ENCODE measurements around the gene MS4A5. TPM values are rescaled to one million over a fixed set of nuclear protein-coding genes. Genes with fewer than 3 reads are reported as not detected.

MS4A5 gene
- total RNA-seq, 2 donors from 2014 or later: not detected

DNA sequence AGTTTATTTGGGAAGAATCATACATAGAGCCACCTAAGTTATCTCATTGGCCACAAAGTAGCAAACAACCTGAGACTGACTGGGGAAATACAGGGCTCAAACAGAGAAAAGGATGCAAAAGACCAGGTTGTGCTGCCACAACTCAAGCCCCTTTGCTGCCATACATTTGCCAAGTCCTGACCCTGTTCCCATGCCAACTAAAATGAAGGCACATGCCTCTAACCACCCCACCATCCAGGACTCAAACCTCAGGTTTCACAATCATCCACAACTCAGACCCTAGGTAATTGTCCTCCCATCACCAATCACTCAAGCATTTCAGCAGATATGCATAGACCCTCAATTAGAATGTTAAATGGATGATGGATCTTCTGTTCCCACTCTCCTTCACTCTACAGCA, 24.8 kb downstream of the MS4A5 start:
- Histone ChIP-seq H3K27me3 (replicated peaks; ENCODE audit: insufficient read depth) (no peaks in the 10 kb centered on the region), H3K27ac (no peak overlapping the region), H3K36me3 (no peaks in the 10 kb centered on the region), H3K4me3 (no peak overlapping the region), H3K4me1 (ENCODE audit: control insufficient read depth in 1 of 2, low read depth in 2 of 2) (no peaks in the 10 kb centered on the region), H3K9me3 (no peaks in the 10 kb centered on the region)
- DNase-seq (ENCODE audit: low spot score) (no peak), ATAC-seq (ENCODE audit: insufficient number of reproducible peaks, low FRiP score, low read depth) (no peak)
- TF ChIP-seq, protein P1, sequence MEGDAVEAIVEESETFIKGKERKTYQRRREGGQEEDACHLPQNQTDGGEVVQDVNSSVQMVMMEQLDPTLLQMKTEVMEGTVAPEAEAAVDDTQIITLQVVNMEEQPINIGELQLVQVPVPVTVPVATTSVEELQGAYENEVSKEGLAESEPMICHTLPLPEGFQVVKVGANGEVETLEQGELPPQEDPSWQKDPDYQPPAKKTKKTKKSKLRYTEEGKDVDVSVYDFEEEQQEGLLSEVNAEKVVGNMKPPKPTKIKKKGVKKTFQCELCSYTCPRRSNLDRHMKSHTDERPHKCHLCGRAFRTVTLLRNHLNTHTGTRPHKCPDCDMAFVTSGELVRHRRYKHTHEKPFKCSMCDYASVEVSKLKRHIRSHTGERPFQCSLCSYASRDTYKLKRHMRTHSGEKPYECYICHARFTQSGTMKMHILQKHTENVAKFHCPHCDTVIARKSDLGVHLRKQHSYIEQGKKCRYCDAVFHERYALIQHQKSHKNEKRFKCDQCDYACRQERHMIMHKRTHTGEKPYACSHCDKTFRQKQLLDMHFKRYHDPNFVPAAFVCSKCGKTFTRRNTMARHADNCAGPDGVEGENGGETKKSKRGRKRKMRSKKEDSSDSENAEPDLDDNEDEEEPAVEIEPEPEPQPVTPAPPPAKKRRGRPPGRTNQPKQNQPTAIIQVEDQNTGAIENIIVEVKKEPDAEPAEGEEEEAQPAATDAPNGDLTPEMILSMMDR (IDR thresholded peaks at IDR 0.05): no peak

DNA sequence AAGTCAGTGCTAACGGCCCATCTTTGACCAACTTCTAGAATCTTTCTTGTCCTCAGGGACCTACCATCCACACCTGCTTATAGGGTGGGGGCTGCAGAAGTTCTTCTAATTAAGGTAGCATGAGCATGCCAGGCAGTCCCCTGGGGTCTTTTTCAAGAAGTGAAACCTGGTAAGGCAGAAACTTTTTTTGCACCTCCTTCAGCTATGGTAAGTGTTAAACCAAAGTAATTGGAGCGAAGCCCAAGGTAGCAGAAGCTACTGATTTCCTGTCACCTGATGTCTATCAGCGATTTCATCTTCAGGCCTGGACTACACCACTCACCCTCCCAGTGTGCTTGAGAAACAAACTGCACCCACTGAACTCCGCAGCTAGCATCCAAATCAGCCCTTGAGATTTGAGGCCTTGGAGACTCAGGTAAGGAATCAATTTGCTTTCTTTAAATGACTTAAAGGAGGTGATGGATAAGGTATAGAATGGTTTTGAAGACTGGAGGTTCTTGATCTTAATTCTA, 26.2 kb downstream of the MS4A5 start, which contains the start of gene MS4A1:
MS4A1 (plus strand) TSS at position 317 of the 512 bp plus-strand sequence. CDS start 6,528 bp downstream, outside the sequence.
- Histone ChIP-seq H3K36me3 (no peaks in the 10 kb centered on the region), H3K27me3 (replicated peaks; ENCODE audit: insufficient read depth) (no peaks in the 10 kb centered on the region), H3K27ac (no peak within 1 kb of the TSS), H3K9me3 (no peaks in the 10 kb centered on the region), H3K4me3 (no peak within 1 kb of the TSS), H3K4me1 (ENCODE audit: control insufficient read depth in 1 of 2, low read depth in 2 of 2) (no peaks in the 10 kb centered on the region)
- ATAC-seq (ENCODE audit: insufficient number of reproducible peaks, low FRiP score, low read depth) (no peak), DNase-seq (ENCODE audit: low spot score) (no peak)
- TF ChIP-seq, protein P1 (IDR thresholded peaks at IDR 0.05): no peak

DNA sequence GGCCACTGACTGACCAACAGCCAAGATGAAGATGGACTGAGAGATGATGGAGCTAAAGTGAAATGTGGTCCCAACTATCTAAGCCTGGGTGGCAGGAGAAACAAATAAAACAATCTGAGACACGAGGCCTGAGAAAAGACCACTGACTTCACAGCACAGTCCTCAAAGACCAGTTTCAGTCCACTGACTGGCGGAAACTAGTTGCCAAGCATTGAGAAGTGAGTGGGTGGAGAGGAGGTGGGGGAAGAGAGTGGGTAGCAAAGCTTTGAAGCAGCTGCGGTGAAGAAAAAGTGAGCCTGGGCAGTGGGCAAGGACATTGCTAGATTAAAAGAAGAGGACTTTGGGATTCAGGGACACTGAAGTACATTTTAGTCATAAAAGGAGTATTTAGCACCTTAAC, 28.2 kb downstream of the MS4A5 start:
- Histone ChIP-seq H3K4me1 (ENCODE audit: control insufficient read depth in 1 of 2, low read depth in 2 of 2) (no peaks in the 10 kb centered on the region), H3K4me3 (no peak overlapping the region), H3K27ac (no peak overlapping the region), H3K9me3 (no peaks in the 10 kb centered on the region), H3K36me3 (no peaks in the 10 kb centered on the region), H3K27me3 (replicated peaks; ENCODE audit: insufficient read depth) (no peaks in the 10 kb centered on the region)
- no peak for DNase-seq (ENCODE audit: low spot score)
- ATAC-seq (ENCODE audit: insufficient number of reproducible peaks, low FRiP score, low read depth): no peak
- TF ChIP-seq, protein P1 (IDR thresholded peaks at IDR 0.05): no peak

DNA sequence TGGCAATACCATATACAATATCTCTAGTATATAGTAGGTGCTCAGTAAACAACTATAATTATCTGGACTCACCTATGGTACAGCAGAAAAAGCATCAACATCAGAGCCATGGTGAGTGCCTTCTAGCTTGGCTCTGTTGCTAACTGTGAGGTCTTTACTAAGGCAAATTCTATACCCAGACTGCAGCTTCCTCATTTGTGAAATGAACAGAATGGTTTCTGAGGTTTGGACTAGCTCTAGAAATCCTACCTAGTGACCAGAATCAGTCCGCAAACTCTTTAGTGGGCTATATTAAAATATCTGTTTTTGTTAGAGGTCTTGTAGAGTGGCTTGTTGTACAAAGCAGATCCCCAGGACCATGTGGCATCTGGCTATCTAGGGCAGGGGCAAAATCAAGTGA, 30.0 kb downstream of the MS4A5 start:
- H3K27ac ChIP-seq: no peak overlapping the region
- no peaks in the 10 kb centered on the region for H3K4me1 ChIP-seq (ENCODE audit: control insufficient read depth in 1 of 2, low read depth in 2 of 2)
- H3K36me3 ChIP-seq: no peaks in the 10 kb centered on the region
- ATAC-seq (ENCODE audit: insufficient number of reproducible peaks, low FRiP score, low read depth) (no peak), DNase-seq (ENCODE audit: low spot score) (no peak)
- H3K4me3 ChIP-seq: no peak overlapping the region
- no peaks in the 10 kb centered on the region for H3K9me3 ChIP-seq
- TF ChIP-seq, protein P1 (IDR thresholded peaks at IDR 0.05): no peak
- no peaks in the 10 kb centered on the region for H3K27me3 ChIP-seq (replicated peaks; ENCODE audit: insufficient read depth)

DNA sequence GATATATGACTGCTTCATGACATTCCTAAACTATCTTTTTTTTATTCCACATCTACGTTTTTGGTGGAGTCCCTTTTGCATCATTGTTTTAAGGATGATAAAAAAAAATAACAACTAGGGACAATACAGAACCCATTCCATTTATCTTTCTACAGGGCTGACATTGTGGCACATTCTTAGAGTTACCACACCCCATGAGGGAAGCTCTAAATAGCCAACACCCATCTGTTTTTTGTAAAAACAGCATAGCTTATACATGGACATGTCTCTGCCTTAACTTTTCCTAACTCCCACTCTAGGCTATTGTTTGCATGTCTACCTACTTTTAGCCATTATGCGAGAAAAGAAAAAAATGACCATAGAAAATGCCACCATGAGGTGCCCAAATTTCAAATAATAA, 39.5 kb downstream of the MS4A5 start:
- Histone ChIP-seq H3K4me3 (no peak overlapping the region), H3K36me3 (no peaks in the 10 kb centered on the region), H3K9me3 (no peaks in the 10 kb centered on the region), H3K27me3 (replicated peaks; ENCODE audit: insufficient read depth) (no peaks in the 10 kb centered on the region), H3K27ac (no peak overlapping the region), H3K4me1 (ENCODE audit: control insufficient read depth in 1 of 2, low read depth in 2 of 2) (no peaks in the 10 kb centered on the region)
- ATAC-seq (ENCODE audit: insufficient number of reproducible peaks, low FRiP score, low read depth) (no peak), DNase-seq (ENCODE audit: low spot score) (no peak)
- TF ChIP-seq, protein P1 (IDR thresholded peaks at IDR 0.05): no peak
